Activated CD4-positive, alpha-beta T cell treated with anti-CD3 and anti-CD28 coated beads for 36 hours (primary cell): Measurements from ENCODE around the gene MEDAG. TPM values are rescaled to one million over a fixed set of nuclear protein-coding genes. Genes with fewer than 3 reads are reported as not detected.

ENCODE experiments used
- ATAC-seq: fragments of 200-7000 bp; cut with Tn5 transposase; one replicate; pipeline ENCODE4 v1.10.0; 2021; ENCODE audit warnings: mild to moderate bottlenecking, moderate library complexity
- CTCF ChIA-PET: fragments of 350-600 bp; sonication (Branson Sonifier 250); formaldehyde crosslinking; loops from one replicate; lab custom pipeline; 2021; ENCODE audit warnings: antibody characterized with exemption; lab: Charles Lee
- POLR2A ChIA-PET: fragments of 350-600 bp; sonication (Branson Sonifier 250); formaldehyde crosslinking; loops from one replicate; lab custom pipeline; 2021; ENCODE audit warnings: antibody characterized with exemption, inconsistent platforms; lab: Charles Lee
- DNase-seq: peaks from one replicate; pipeline ENCODE4 v3.0.0-alpha.2; 2020
- H3K27ac Mint-ChIP-seq: one replicate; pipeline ENCODE4 v1.8.0; 2021; ENCODE audit warnings: mixed read lengths
- H3K27me3 Mint-ChIP-seq: one replicate; pipeline ENCODE4 v1.8.0; 2021; ENCODE audit warnings: mixed read lengths
- H3K36me3 Mint-ChIP-seq: one replicate; pipeline ENCODE4 v1.8.0; 2021; ENCODE audit warnings: low read depth, mixed read lengths
- H3K4me1 Mint-ChIP-seq: one replicate; pipeline ENCODE4 v1.8.0; 2021; ENCODE audit warnings: mixed read lengths
- H3K4me3 Mint-ChIP-seq: one replicate; pipeline ENCODE4 v1.8.0; 2021; ENCODE audit warnings: mild to moderate bottlenecking, moderate library complexity, mixed read lengths
- H3K9me3 Mint-ChIP-seq: one replicate; pipeline ENCODE4 v1.8.0; 2021; ENCODE audit warnings: low read depth, mixed read lengths
- intact Hi-C, 2 experiments: fragments of 100-400 bp; cut with DNase I in 1 of 2; cut with micrococcal nuclease in 1 of 2; formaldehyde crosslinking; loops; one replicate each; pipeline versions ENCODE4 v1.14.2 to v1.15.1; 2022 to 2024; cut with DNase I, micrococcal nuclease
- total RNA-seq, 2 experiments: library from RNA; stranded (reverse); gene quantifications; one replicate each; pipeline ENCODE4 v1.2.3, GENCODE V29; 2021

The MEDAG gene
- total RNA-seq, 2 experiments from 2014 or later, result not detected

GRCh38 chr13:30908416-30908980 lies 2.4 kb downstream of the MEDAG start:
- H3K27me3 Mint-ChIP-seq, result peaks cover 55% of the 10 kb centered on the region

GRCh38 chr13:30910676-30911075 lies 4.6 kb downstream of the MEDAG start:
- Mint-ChIP-seq H3K27me3 (peaks cover 47% of the 10 kb centered on the region), H3K4me3 (no peak overlapping the region), H3K36me3 (no peaks in the 10 kb centered on the region), H3K9me3 (no peaks in the 10 kb centered on the region), H3K4me1 (peaks cover 4% of the 10 kb centered on the region), H3K27ac (no peak overlapping the region)
- no peak for DNase-seq
- no peak for ATAC-seq
- ChIA-PET POLR2A (no interaction called here), CTCF (interaction anchor here (0.5 to 1.9 kb wide), 3 partner anchors 10 to 290 kb away, joined by 3 to 4 read pairs (median 3); no protein-coding TSS in a partner anchor)
- intact Hi-C loops, result no loop called here

More at GRCh38 chr13:30908416-30908980, 2.4 kb downstream of the MEDAG start:
- H3K27ac Mint-ChIP-seq, result no peak overlapping the region
- peaks cover 7% of the 10 kb centered on the region for H3K4me1 Mint-ChIP-seq
- no peak overlapping the region for H3K4me3 Mint-ChIP-seq
- H3K9me3 Mint-ChIP-seq, result no peaks in the 10 kb centered on the region
- ChIA-PET CTCF (interaction anchor here (0.9 kb wide), 1 partner anchor 16 kb away, joined by 3 read pairs; no protein-coding TSS in a partner anchor), POLR2A (no interaction called here)
- no peak for ATAC-seq
- no peaks in the 10 kb centered on the region for H3K36me3 Mint-ChIP-seq
- no peak for DNase-seq
- intact Hi-C loops, result no loop called here

- POLR2A ChIA-PET, result no interaction called here
- CTCF ChIA-PET, result interaction anchor here (0.6 to 1.1 kb wide), 2 partner anchors 66 to 347 kb away, joined by 3 read pairs; no protein-coding TSS in a partner anchor
- intact Hi-C loops, result no loop called here
- Mint-ChIP-seq H3K9me3 (no peaks in the 10 kb centered on the region), H3K27me3 (peaks cover 44% of the 10 kb centered on the region), H3K4me1 (no peaks in the 10 kb centered on the region), H3K36me3 (no peaks in the 10 kb centered on the region), H3K4me3 (no peak overlapping the region), H3K27ac (no peak overlapping the region)
- ATAC-seq, result no peak
- DNase-seq, result no peak
These were observed 9.8 kb downstream of the MEDAG start for GRCh38 chr13:30915691-30916541.

DNA sequence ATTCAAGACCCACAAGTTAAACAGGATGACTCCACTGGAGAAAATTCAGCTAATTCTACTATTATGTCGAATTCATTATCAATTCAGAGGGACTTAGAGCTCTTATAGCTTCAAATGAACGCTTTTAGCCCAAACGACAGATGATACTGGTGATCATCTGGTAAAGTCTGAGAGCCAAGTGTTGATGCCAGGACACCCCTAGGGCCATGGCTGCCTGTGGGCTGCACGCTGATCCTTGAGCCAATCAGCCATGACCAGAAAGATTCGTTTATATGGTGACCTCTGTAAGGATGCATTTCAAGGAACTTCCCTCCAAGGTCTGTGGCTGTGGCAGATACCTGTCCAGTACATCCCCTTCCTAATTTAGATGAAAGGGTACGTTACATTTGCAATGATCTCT lies 10.9 kb downstream of the MEDAG start:
- no peaks in the 10 kb centered on the region for H3K4me1 Mint-ChIP-seq
- DNase-seq, result no peak
- H3K36me3 Mint-ChIP-seq, result no peaks in the 10 kb centered on the region
- ATAC-seq, result no peak
- H3K4me3 Mint-ChIP-seq, result no peak overlapping the region
- CTCF ChIA-PET, result interaction anchor here (0.6 to 1.1 kb wide), 2 partner anchors 67 to 346 kb away, joined by 3 read pairs; no protein-coding TSS in a partner anchor
- intact Hi-C loops, result no loop called here
- no peak overlapping the region for H3K27ac Mint-ChIP-seq
- POLR2A ChIA-PET, result no interaction called here
- peaks cover 44% of the 10 kb centered on the region for H3K27me3 Mint-ChIP-seq
- no peaks in the 10 kb centered on the region for H3K9me3 Mint-ChIP-seq

GRCh38 chr13:30918662-30919405 lies 12.8 kb downstream of the MEDAG start:
- ChIA-PET POLR2A (no interaction called here), CTCF (interaction anchor here (0.5 to 1.3 kb wide), 2 partner anchors 18 to 137 kb away, joined by 3 to 4 read pairs; no protein-coding TSS in a partner anchor)
- DNase-seq, result no peak
- Mint-ChIP-seq H3K27ac (no peak overlapping the region), H3K4me1 (no peaks in the 10 kb centered on the region), H3K36me3 (no peaks in the 10 kb centered on the region), H3K4me3 (no peak overlapping the region), H3K27me3 (peaks cover 44% of the 10 kb centered on the region), H3K9me3 (no peaks in the 10 kb centered on the region)
- intact Hi-C loops, result no loop called here
- ATAC-seq, result no peak

DNA sequence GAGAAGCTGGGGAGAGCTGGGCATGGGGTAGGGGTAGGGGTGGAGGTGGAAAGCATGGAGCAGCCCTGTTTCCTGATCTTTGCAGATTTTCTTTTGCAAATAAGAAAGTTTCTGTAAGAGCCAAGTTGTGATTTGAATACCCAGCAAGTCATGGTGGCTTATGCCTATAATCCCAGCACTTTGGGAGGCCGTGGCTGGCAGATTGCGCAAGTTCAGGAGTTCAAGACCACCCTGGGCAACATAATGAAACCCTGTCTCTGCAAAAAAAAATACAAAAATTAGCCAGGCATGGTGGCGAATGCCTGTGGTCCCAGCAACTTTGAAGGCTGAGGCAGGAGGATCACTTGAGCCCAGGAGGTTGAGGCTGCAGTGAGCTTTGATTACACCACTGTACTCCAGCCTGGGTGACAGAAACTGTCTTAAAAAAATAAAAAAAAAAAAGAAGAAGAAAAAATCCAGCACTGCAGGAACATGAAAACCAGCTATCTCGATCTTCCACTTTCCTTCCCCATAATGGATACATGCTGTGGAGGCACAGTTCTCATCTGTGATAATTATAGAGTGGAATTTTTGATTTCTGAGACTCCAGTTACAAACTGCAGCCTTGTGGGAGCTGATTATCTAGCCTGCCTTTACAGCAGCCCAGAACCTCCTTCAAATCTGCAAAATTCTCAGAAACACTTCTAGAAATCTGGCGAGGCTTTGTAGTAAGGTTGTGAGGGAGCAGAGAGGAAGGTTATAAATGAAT lies 14.3 kb downstream of the MEDAG start:
- no peaks in the 10 kb centered on the region for H3K9me3 Mint-ChIP-seq
- peaks cover 34% of the 10 kb centered on the region for H3K27me3 Mint-ChIP-seq
- H3K27ac Mint-ChIP-seq, result no peak overlapping the region
- ATAC-seq (no peak), DNase-seq (no peak)
- H3K4me3 Mint-ChIP-seq, result no peak overlapping the region
- ChIA-PET CTCF (interaction anchor here (0.5 to 0.7 kb wide), 3 partner anchors 13 to 101 kb away, joined by 3 to 5 read pairs (median 3); no protein-coding TSS in a partner anchor), POLR2A (no interaction called here)
- H3K4me1 Mint-ChIP-seq, result peaks cover 2% of the 10 kb centered on the region
- intact Hi-C loops, result no loop called here
- no peaks in the 10 kb centered on the region for H3K36me3 Mint-ChIP-seq

DNA sequence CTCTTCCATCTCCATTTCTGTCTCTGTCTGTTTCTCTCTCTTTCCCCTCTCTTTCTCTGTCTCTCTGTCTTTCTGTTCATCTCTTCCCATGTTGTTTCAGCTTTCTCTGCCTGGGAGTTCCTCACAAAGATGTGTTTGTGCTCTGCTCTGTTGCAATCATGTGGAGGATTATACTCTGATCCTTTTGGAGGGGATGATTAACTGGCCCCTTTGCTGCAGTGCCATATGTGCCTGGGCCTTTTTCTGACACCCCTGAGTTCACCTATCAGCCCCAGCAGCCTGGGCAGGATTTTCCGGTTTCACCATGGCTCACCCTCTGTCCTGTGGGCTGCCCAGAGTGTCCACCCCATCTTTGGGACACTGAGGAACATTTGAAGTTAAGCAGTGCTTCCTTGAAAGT lies 17.3 kb downstream of the MEDAG start:
- DNase-seq (no peak), ATAC-seq (no peak)
- intact Hi-C loops, result no loop called here
- no peak overlapping the region for H3K4me3 Mint-ChIP-seq
- POLR2A ChIA-PET, result no interaction called here
- H3K4me1 Mint-ChIP-seq, result peaks cover 18% of the 10 kb centered on the region
- CTCF ChIA-PET, result no interaction called here
- no peaks in the 10 kb centered on the region for H3K36me3 Mint-ChIP-seq
- H3K27me3 Mint-ChIP-seq, result peaks cover 22% of the 10 kb centered on the region
- no peak overlapping the region for H3K27ac Mint-ChIP-seq
- no peaks in the 10 kb centered on the region for H3K9me3 Mint-ChIP-seq

GRCh38 chr13:30924721-30925120 lies 18.6 kb downstream of the MEDAG start:
- no peaks in the 10 kb centered on the region for H3K9me3 Mint-ChIP-seq
- no peak overlapping the region for H3K4me3 Mint-ChIP-seq
- peaks cover 28% of the 10 kb centered on the region for H3K27me3 Mint-ChIP-seq
- peaks cover 18% of the 10 kb centered on the region for H3K4me1 Mint-ChIP-seq
- DNase-seq, result no peak
- no peak overlapping the region for H3K27ac Mint-ChIP-seq
- POLR2A ChIA-PET, result no interaction called here
- ATAC-seq, result no peak
- no peaks in the 10 kb centered on the region for H3K36me3 Mint-ChIP-seq
- intact Hi-C loops, result loop anchor here in 1 of 2 experiments (5.0 kb wide), 1 partner anchor 113 kb away; no protein-coding TSS in a partner anchor
- CTCF ChIA-PET, result interaction anchor here (1.0 kb wide), 1 partner anchor 120 kb away, joined by 4 read pairs; no protein-coding TSS in a partner anchor

DNA sequence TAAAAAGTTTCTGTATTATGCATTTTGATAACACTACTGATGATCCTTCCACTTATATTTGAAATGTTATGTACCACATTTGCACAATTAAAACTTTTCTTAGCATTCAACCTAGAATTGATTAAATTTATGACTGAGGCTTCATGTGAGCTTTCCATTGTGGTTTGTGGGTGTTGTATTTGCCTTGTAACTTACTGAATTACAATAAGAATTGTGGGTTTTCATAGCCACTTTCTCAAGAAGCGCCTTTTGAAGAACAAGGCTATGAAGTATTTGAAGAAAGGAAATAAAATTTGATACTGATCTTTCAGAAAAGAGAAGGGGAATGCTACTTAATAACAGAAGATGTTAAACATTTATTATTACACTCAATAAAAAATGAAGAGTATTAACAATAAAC lies 19.4 kb downstream of the MEDAG start:
- POLR2A ChIA-PET, result no interaction called here
- CTCF ChIA-PET, result interaction anchor here (1.0 kb wide), 1 partner anchor 119 kb away, joined by 4 read pairs; no protein-coding TSS in a partner anchor

DNA sequence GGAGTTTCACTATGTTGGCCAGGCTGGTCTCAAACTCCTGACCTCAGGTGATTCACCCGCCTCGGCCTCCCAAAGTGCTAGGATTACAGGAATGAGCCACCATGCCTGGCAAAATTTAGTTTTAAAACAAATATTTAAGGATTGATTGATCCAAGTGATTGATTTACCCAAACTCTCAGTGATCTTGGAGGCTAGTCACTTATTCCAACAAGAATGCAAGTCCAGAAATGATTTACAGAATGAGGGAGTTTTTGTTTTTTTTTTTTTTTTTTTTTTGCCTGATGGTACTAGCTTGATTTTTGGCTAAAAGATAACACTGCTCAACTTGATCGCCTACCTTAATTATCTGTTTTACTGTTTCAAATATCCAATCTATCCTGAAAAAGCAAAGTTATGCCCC lies 20.7 kb downstream of the MEDAG start:
- POLR2A ChIA-PET, result no interaction called here
- H3K4me3 Mint-ChIP-seq, result no peak overlapping the region
- H3K27me3 Mint-ChIP-seq, result peaks cover 32% of the 10 kb centered on the region
- peaks cover 18% of the 10 kb centered on the region for H3K4me1 Mint-ChIP-seq
- ATAC-seq, result no peak
- intact Hi-C loops, result loop anchor here (1.0 to 5.0 kb wide), 2 partner anchors 111 to 119 kb away; no protein-coding TSS in a partner anchor
- no peak for DNase-seq
- H3K9me3 Mint-ChIP-seq, result no peaks in the 10 kb centered on the region
- no peaks in the 10 kb centered on the region for H3K36me3 Mint-ChIP-seq
- CTCF ChIA-PET, result no interaction called here
- no peak overlapping the region for H3K27ac Mint-ChIP-seq

More for the DNA sequence above, 19.4 kb downstream of the MEDAG start:
- peaks cover 31% of the 10 kb centered on the region for H3K27me3 Mint-ChIP-seq
- peaks cover 18% of the 10 kb centered on the region for H3K4me1 Mint-ChIP-seq
- H3K9me3 Mint-ChIP-seq, result no peaks in the 10 kb centered on the region
- intact Hi-C loops, result loop anchor here in 1 of 2 experiments (5.0 kb wide), 1 partner anchor 112 kb away; no protein-coding TSS in a partner anchor
- H3K27ac Mint-ChIP-seq, result no peak overlapping the region
- H3K4me3 Mint-ChIP-seq, result no peak overlapping the region
- ATAC-seq (no peak), DNase-seq (no peak)
- no peaks in the 10 kb centered on the region for H3K36me3 Mint-ChIP-seq
